CD4-positive, alpha-beta T cell treated with Interferon gamma for 1 hour (primary cell): Measurements from ENCODE around the gene CABP1.
"Not testable (repeated sequence)": the region's sequence is repeated elsewhere in the genome, so short reads cannot be mapped to it uniquely, and the experiment has no call there.

Experiments
- DNase-seq: peaks from one replicate; pipeline ENCODE4 v3.0.0-alpha.2; 2020

The CABP1 gene

GRCh38 chr12:120668868-120669840 is 28.7 kb downstream of the CABP1 start:
- DNase-seq, result peak; percentile 37

DNA sequence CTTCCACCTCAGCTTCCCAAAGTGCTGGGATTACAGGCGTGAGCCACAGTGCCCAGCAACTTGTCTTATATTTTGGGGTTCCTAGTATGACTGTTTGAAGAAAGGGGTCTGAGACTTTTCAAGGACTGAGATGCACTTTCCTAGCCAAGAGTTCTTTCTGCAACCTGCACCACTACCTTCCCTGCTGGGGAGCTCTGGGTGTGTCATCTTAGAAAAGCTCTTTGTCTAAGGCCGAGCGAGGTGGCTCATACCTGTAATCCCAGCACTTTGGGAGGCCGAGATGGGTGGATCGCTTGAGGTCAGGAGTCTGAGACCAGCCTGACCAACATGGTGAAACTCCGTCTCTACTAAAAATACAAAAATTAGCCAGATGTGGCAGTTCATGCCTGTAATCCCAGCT is 29.8 kb downstream of the CABP1 start:
- DNase-seq, result not testable (repeated sequence)

DNA sequence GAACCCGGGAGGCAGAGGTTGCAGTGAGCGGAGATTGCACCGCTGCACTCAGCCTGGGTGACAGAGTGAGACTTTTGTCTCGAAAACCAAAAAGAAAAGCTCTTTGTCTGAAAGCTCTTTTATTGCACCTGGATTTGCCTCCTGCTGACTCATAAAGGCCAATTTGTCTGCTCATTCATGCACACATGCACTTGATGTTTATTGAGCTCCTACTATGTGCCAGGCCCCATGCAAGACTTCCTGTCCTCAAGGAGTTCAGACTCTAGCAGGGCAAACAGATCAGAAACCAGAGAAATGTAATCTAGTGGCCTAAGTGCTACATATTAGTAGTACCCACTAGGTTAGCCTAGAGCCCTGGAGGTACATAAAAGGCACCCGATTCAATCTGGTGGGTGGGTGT is 30.2 kb downstream of the CABP1 start:
- no peak for DNase-seq

DNA sequence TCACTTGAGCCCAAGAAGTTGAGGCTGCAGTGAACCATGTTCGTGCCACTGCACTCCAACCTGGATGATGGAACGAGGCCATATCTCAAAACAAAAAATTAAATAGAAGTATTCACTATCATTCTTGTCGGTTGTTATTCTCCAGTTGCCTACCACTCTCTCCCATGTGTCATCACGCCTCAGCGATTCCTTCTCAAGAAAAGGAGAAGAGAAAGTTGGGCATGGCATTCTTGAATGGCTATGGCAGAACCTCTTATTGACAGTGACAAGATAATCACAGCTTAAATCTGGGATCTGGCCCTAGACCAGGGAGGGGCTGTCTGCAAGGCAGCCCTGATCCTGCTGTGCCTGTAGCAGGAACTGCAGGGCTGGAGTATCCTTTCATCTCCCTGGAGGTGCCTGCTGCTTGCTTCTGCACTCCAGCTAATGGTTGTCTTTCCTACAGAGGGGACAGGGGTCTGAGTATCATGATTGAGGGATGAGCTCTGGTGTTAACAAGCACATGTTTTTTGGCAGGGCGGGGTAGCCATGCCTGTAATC is 33.7 kb downstream of the CABP1 start:
- peak; percentile 24 for DNase-seq

DNA sequence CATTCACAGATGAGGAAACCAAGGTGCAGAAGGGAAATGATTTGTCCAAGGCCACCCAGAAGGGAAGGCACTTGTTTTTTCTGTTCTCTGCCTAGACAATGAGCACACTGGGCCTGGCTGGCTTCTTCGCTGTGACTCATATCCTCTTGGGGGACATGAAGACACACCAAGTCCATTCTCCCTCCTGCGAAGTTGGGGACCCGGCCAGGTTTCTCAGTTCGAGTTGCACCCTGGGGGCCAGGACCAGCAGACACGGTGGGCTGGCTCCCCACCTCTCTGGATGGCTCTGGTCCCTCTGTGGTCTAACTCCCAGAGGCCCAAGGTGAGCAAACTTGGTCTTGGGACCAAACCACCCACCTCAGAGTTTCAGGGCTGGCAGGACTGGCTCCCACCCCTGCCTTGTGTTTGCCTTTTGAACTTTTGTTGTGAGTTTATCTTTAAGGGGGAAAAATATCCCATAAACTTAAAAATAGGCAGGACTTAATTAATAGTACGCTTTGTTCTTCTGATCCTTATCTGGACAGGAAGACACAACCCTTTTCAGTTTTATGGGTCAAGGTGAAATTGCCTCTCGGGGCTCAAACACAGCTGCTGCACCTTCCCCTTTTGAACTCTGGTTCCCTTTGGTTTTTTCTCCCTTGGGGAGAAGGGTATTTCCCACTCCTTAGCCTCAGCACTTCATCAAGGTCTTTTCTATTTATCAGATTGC is 37.5 kb downstream of the CABP1 start:
- no peak for DNase-seq

- no peak for DNase-seq
Measured at GRCh38 chr12:120678572-120678971, 38.1 kb downstream of the CABP1 start.

GRCh38 chr12:120680165-120680738 is 39.8 kb downstream of the CABP1 start:
- DNase-seq, result no peak

GRCh38 chr12:120684523-120684932 is 44.1 kb downstream of the CABP1 start:
- no peak for DNase-seq

- DNase-seq, result no peak
Measured at GRCh38 chr12:120685522-120685921, 45.1 kb downstream of the CABP1 start.

DNA sequence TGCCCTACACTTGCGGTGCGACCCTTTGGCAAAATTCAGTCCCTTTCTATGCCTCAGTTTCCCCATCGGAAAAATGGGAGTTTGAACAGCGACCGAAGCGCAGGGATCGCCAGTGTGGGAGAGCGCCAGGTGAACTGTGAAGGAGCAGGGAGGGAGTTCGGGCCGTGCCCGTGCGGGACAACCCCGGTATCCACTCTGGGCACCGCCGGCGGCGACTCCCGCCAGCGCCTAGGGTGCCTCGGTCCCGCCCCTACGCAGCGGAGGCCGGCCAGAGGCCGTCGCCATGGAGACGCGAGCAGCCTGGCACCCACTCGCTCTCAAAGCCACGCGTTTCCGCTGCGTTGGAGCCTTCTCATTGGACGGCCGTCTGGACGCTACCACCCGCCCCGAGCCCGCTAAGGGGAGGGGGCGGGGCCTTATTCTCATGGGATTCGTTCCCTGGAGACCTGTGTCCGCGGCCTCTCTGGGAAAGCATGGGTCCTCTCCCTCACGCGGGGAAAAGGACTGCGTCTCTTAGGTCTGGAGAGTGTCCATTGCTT is 45.8 kb downstream of the CABP1 start:
- DNase-seq, result peak; percentile 98

GRCh38 chr12:120686690-120687577 is 46.5 kb downstream of the CABP1 start, which contains the start of gene MLEC:
Gene MLEC (plus strand): TSS chr12:120687149. CDS start chr12:120687297, 148 bp downstream.
- peak; percentile 99 for DNase-seq

GRCh38 chr12:120687578-120688289 is 47.3 kb downstream of the CABP1 start:
- no peak for DNase-seq

GRCh38 chr12:120688527-120689071 is 48.2 kb downstream of the CABP1 start:
- no peak for DNase-seq

DNA sequence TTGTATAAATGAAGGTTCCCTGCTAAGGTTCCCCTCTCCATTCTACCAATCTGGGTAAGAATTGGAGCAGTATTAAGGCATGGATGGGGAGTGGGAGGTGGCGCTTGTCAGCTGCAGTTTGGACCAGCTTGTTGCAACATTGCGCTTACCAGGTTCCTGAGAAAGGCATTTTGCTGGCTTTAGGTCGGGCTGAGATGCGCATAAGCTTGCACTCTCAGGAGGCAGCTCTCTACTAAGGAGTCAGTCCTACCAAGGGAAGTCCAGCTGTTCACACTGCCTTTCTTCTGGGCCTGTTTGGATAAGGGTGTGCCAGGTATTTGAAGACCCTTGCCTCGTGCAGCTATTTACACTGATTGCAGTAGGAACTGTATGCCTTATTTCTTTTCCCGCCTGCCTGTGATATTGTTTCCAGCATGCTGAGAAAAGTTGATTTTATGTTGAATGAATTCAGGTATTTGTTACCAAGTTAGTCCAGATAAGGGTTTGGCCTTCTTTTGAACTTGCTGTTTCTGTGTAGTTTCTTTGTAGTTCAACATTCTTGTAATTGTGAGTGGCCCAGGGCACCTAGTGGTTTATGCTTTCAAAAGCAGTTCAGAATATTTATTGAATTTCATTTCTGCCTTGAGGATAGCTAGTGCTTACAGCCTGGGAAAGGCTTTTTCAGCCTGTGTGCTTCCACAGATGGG is 49.1 kb downstream of the CABP1 start:
- DNase-seq, result no peak

GRCh38 chr12:120690083-120690450 is 49.6 kb downstream of the CABP1 start:
- DNase-seq, result no peak

GRCh38 chr12:120690978-120691377 is 50.6 kb downstream of the CABP1 start:
- DNase-seq, result no peak

- no peak for DNase-seq
Measured at GRCh38 chr12:120692524-120693033, 52.2 kb downstream of the CABP1 start.

DNA sequence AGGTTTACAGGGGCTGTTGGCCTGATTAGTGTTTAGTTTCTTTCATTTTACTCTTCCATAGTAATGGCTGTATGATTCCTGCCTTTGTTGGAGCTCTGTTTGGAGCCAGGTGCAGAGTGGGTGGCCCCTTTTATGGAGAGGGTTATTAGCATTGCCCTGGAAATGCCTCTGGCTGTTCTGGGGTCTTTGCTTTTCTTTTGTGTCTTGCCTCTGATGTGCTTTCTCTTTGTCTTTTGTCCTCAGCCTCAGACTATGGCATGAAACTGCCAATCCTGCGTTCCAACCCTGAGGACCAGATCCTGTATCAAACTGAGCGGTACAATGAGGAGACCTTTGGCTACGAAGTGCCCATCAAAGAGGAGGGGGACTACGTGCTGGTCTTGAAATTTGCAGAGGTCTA is 53.4 kb downstream of the CABP1 start:
- DNase-seq, result no peak

GRCh38 chr12:120696626-120697025 is 56.2 kb downstream of the CABP1 start:
- DNase-seq, result no peak

DNA sequence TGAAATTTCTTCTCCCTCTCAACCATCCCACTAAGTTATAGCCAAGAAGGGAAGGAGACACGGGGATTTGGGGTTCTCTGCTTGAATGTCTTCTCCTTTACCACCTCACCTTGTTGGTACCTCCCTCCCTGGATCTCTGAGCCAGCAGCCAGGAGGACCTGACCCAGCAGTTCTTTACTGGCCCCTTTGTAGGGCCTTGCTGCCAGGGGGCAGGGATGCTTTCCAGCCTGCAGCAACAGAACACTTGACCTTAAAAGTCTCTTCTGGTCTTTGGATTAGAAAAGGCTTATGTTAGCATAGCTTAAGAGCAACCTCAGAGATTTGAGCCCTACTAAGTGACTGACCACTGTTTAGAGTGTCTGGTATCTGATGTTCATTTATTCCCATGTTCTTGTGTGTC is 56.9 kb downstream of the CABP1 start:
- DNase-seq, result no peak
